Medulla oblongata (tissue), 1 donor: ENCODE results near the gene CYP27C1.
"Not testable (repeated sequence)": the region's sequence is repeated elsewhere in the genome, so short reads cannot be mapped to it uniquely, and the experiment has no call there.

Source experiments
- DNase-seq: peaks from one replicate; pipeline ENCODE4 v3.0.0-alpha.2; 2015; ENCODE audit errors: extremely low spot score

The CYP27C1 gene

GRCh38 chr2:127170452-127171197 lies 49.5 kb downstream of the CYP27C1 start:
- DNase-seq: no peak

GRCh38 chr2:127170021-127170420 lies 50.1 kb downstream of the CYP27C1 start:
- no peak for DNase-seq

- no peak for DNase-seq
Measured at GRCh38 chr2:127169066-127169660, 50.9 kb downstream of the CYP27C1 start.

GRCh38 chr2:127166231-127166860 lies 53.8 kb downstream of the CYP27C1 start:
- DNase-seq: no peak

- DNase-seq: no peak
Measured at GRCh38 chr2:127165539-127165935, 54.6 kb downstream of the CYP27C1 start.

- DNase-seq: no peak
Measured at GRCh38 chr2:127164761-127165538, 55.1 kb downstream of the CYP27C1 start.

- no peak for DNase-seq
Measured at GRCh38 chr2:127163921-127164320, 56.2 kb downstream of the CYP27C1 start.

- not testable (repeated sequence) for DNase-seq
Measured at GRCh38 chr2:127163090-127163406, 57.1 kb downstream of the CYP27C1 start.

- no peak for DNase-seq
Measured at GRCh38 chr2:127162261-127163089, 57.6 kb downstream of the CYP27C1 start.

- no peak for DNase-seq
Measured at GRCh38 chr2:127161176-127162136, 58.6 kb downstream of the CYP27C1 start.

- no peak for DNase-seq
Measured at GRCh38 chr2:127160676-127161075, 59.4 kb downstream of the CYP27C1 start.

- no peak for DNase-seq
Measured at GRCh38 chr2:127159543-127159942, 60.6 kb downstream of the CYP27C1 start.

GRCh38 chr2:127158614-127159290 lies 61.3 kb downstream of the CYP27C1 start:
- no peak for DNase-seq

- no peak for DNase-seq
Measured at GRCh38 chr2:127157651-127158485, 62.2 kb downstream of the CYP27C1 start.

- no peak for DNase-seq
Measured at GRCh38 chr2:127157114-127157513, 63.0 kb downstream of the CYP27C1 start.

- no peak for DNase-seq
Measured at GRCh38 chr2:127155947-127156346, 64.2 kb downstream of the CYP27C1 start.

GRCh38 chr2:127155028-127155581 lies 65.0 kb downstream of the CYP27C1 start:
- no peak for DNase-seq

- DNase-seq: no peak
Measured at GRCh38 chr2:127154396-127154795, 65.7 kb downstream of the CYP27C1 start.
